GM19463 (cell line): Measurements from ENCODE around the gene TSPAN11.
"Not testable (repeated sequence)": the region's sequence is repeated elsewhere in the genome, so short reads cannot be mapped to it uniquely, and the experiment has no call there.

Source experiments
- ATAC-seq: cut with Tn5 transposase; IDR thresholded peaks from one replicate; pipeline ENCODE4 v1.9.1; 2021; ENCODE audit warnings: mild to moderate bottlenecking, moderate library complexity; ENCODE audit not compliant: unreplicated experiment

The TSPAN11 gene

GRCh38 chr12:30926243-30927221 lies at the start of gene TSPAN11:
TSS of gene TSPAN11 (plus strand) at chr12:30926748. CDS start at chr12:30953992, 27,244 bp downstream.
- no peak for ATAC-seq

- ATAC-seq: no peak
Observed at GRCh38 chr12:30877105-30877875, 49.3 kb upstream of the TSPAN11 start.

GRCh38 chr12:30878024-30878423 lies 48.5 kb upstream of the TSPAN11 start:
- no peak for ATAC-seq

- ATAC-seq: no peak
Observed at GRCh38 chr12:30880061-30880460, 46.5 kb upstream of the TSPAN11 start.

GRCh38 chr12:30880813-30881212 lies 45.7 kb upstream of the TSPAN11 start:
- ATAC-seq: no peak

- ATAC-seq: no peak
Observed at GRCh38 chr12:30882706-30883105, 43.8 kb upstream of the TSPAN11 start.

- ATAC-seq: no peak
Observed at GRCh38 chr12:30884799-30885198, 41.7 kb upstream of the TSPAN11 start.

- ATAC-seq: no peak
Observed at GRCh38 chr12:30885321-30885720, 41.2 kb upstream of the TSPAN11 start.

- no peak for ATAC-seq
Observed at GRCh38 chr12:30887226-30887625, 39.3 kb upstream of the TSPAN11 start.

- ATAC-seq: no peak
Observed at GRCh38 chr12:30888241-30888640, 38.3 kb upstream of the TSPAN11 start.

GRCh38 chr12:30894531-30894930 lies 32.0 kb upstream of the TSPAN11 start:
- not testable (repeated sequence) for ATAC-seq

GRCh38 chr12:30896461-30896860 lies 30.1 kb upstream of the TSPAN11 start:
- no peak for ATAC-seq

- no peak for ATAC-seq
Observed at GRCh38 chr12:30898846-30899245, 27.7 kb upstream of the TSPAN11 start.

- ATAC-seq: no peak
Observed at GRCh38 chr12:30900351-30900750, 26.2 kb upstream of the TSPAN11 start.

GRCh38 chr12:30902001-30902400 lies 24.5 kb upstream of the TSPAN11 start:
- ATAC-seq: no peak

- no peak for ATAC-seq
Observed at GRCh38 chr12:30902596-30902995, 24.0 kb upstream of the TSPAN11 start.

GRCh38 chr12:30905463-30906009 lies 21.0 kb upstream of the TSPAN11 start:
- no peak for ATAC-seq

- no peak for ATAC-seq
Observed at GRCh38 chr12:30908076-30908721, 18.3 kb upstream of the TSPAN11 start.

- no peak for ATAC-seq
Observed at GRCh38 chr12:30908722-30909348, 17.7 kb upstream of the TSPAN11 start.

- ATAC-seq: no peak
Observed at GRCh38 chr12:30909349-30910037, 17.1 kb upstream of the TSPAN11 start.
